HT1080 (cell line): ENCODE results near the gene SPDYE6. TPM values are rescaled to one million over a fixed set of nuclear protein-coding genes. Genes with fewer than 3 reads are reported as not detected.
"Not testable (repeated sequence)": the region's sequence is repeated elsewhere in the genome, so short reads cannot be mapped to it uniquely, and the experiment has no call there.

Experiments
- DNase-seq: peaks from one replicate; pipeline ENCODE4 v3.0.0-alpha.2; 2015; ENCODE audit warnings: low read depth
- total RNA-seq: library from RNA; depleted of rRNA; stranded (reverse); fragments of >200 nt; shearing (Covaris generic); gene quantifications from 2 replicates; pipeline ENCODE4 v1.2.3, GENCODE V29; 2014

Gene SPDYE6
- total RNA-seq, 1 experiment from 2014 or later, result not detected

- not testable (repeated sequence) for DNase-seq
Observed at GRCh38 chr7:102364394-102364886, 8.2 kb upstream of the SPDYE6 start.

GRCh38 chr7:102363549-102364393 lies 7.5 kb upstream of the SPDYE6 start:
- peak; percentile 99 for DNase-seq

- DNase-seq, result not testable (repeated sequence)
Observed at GRCh38 chr7:102346983-102347382, 9.3 kb downstream of the SPDYE6 start.

GRCh38 chr7:102340599-102341368 lies 15.5 kb downstream of the SPDYE6 start:
- not testable (repeated sequence) for DNase-seq

GRCh38 chr7:102337420-102337819 lies 18.8 kb downstream of the SPDYE6 start:
- not testable (repeated sequence) for DNase-seq

GRCh38 chr7:102337002-102337401 lies 19.2 kb downstream of the SPDYE6 start:
- not testable (repeated sequence) for DNase-seq

- not testable (repeated sequence) for DNase-seq
Observed at GRCh38 chr7:102335574-102335973, 20.7 kb downstream of the SPDYE6 start.

- DNase-seq, result not testable (repeated sequence)
Observed at GRCh38 chr7:102330666-102331460, 25.4 kb downstream of the SPDYE6 start.

- DNase-seq, result not testable (repeated sequence)
Observed at GRCh38 chr7:102329366-102329765, 26.9 kb downstream of the SPDYE6 start.

GRCh38 chr7:102328863-102329262 lies 27.4 kb downstream of the SPDYE6 start:
- not testable (repeated sequence) for DNase-seq

GRCh38 chr7:102327183-102327582 lies 29.1 kb downstream of the SPDYE6 start:
- DNase-seq, result not testable (repeated sequence)

GRCh38 chr7:102326157-102326889 lies 29.9 kb downstream of the SPDYE6 start:
- DNase-seq, result no peak

- not testable (repeated sequence) for DNase-seq
Observed at GRCh38 chr7:102325106-102325505, 31.1 kb downstream of the SPDYE6 start.

- DNase-seq, result no peak
Observed at GRCh38 chr7:102323914-102324195, 32.4 kb downstream of the SPDYE6 start.

- DNase-seq, result no peak
Observed at GRCh38 chr7:102322202-102322715, 34.0 kb downstream of the SPDYE6 start.

- no peak for DNase-seq
Observed at GRCh38 chr7:102321351-102322201, 34.7 kb downstream of the SPDYE6 start.

- DNase-seq, result no peak
Observed at GRCh38 chr7:102320601-102321350, 35.5 kb downstream of the SPDYE6 start.

GRCh38 chr7:102320181-102320580 lies 36.1 kb downstream of the SPDYE6 start:
- no peak for DNase-seq

GRCh38 chr7:102319671-102320070 lies 36.6 kb downstream of the SPDYE6 start:
- DNase-seq, result no peak
